HEK293 (cell line): ENCODE data around the gene NFIL3.

Experiments used
- CTCF ChIA-PET: fragments of 350-600 bp; formaldehyde crosslinking; extraction: SDS; loops from one replicate; lab custom pipeline; 2021; ENCODE audit warnings: antibody characterized with exemption; lab: Yijun Ruan, JAX
- POLR2A ChIA-PET: fragments of 300-600 bp; formaldehyde crosslinking; extraction: SDS; loops from one replicate; lab custom pipeline; 2020; ENCODE audit warnings: antibody characterized with exemption, inconsistent platforms; lab: Yijun Ruan, JAX
- H3K27ac ChIP-seq: fragments of 200-500 bp; sonication (Bioruptor generic); 2 replicates; pipeline ENCODE4 v1.5.1; 2014; ENCODE audit warnings: low read depth, low read length, control low read depth, inconsistent platforms; ENCODE audit errors: extremely low read depth
- H3K36me3 ChIP-seq, 2 experiments: fragments of 200-500 bp in 1 of 2; sonication (Bioruptor generic) in 1 of 2; 1 replicate in 1 of 2; 2 replicates in 1 of 2; pipeline ENCODE4 v1.5.1; 2014 to 2017; ENCODE audit warnings: inconsistent platforms in 2 of 2, low read length in 2 of 2; ENCODE audit not compliant: control insufficient read depth in 2 of 2, insufficient read depth in 1 of 2
- H3K4me1 ChIP-seq: fragments of 200-500 bp; sonication (Bioruptor generic); 2 replicates; pipeline ENCODE4 v1.5.1; 2014; ENCODE audit warnings: mild to moderate bottlenecking, low read length, inconsistent platforms; ENCODE audit not compliant: control insufficient read depth, insufficient read depth
- H3K4me3 ChIP-seq: 2 replicates; pipeline ENCODE4 v1.5.1; 2011; ENCODE audit warnings: low read depth, mild to moderate bottlenecking, control low read depth, low read length, moderate library complexity
- H3K9me3 ChIP-seq: fragments of 200-500 bp; sonication (Bioruptor generic); 2 replicates; pipeline ENCODE4 v1.5.1; 2014; ENCODE audit warnings: low read depth, low read length, inconsistent platforms; ENCODE audit not compliant: control insufficient read depth, insufficient read depth
- HOXA7 ChIP-seq: sonication (generic); formaldehyde crosslinking; IDR thresholded peaks from 2 replicates; pipeline ENCODE4 v1.8.1; 2022; ENCODE audit warnings: missing genetic modification reagents, borderline replicate concordance
- KLF1 ChIP-seq: fragments of 450-650 bp; formaldehyde crosslinking; IDR thresholded peaks from 2 replicates; pipeline ENCODE4 v1.5.1; 2016; ENCODE audit warnings: missing biosample characterization, missing genetic modification characterization
- MZF1 ChIP-seq: fragments of 450-650 bp; formaldehyde crosslinking; IDR thresholded peaks from 2 replicates; pipeline ENCODE4 v1.5.1; 2017; ENCODE audit warnings: missing biosample characterization, missing genetic modification characterization, borderline replicate concordance
- REPIN1 ChIP-seq: fragments of 450-650 bp; formaldehyde crosslinking; IDR thresholded peaks from 2 replicates; pipeline ENCODE4 v1.5.1; 2017; ENCODE audit warnings: missing biosample characterization, missing genetic modification characterization, low read depth
- ZEB2 ChIP-seq: fragments of 450-650 bp; formaldehyde crosslinking; IDR thresholded peaks from 2 replicates; pipeline ENCODE4 v1.5.1; 2016; ENCODE audit warnings: missing biosample characterization, missing genetic modification characterization
- ZNF112 ChIP-seq: fragments of 450-650 bp; formaldehyde crosslinking; IDR thresholded peaks from 2 replicates; pipeline ENCODE4 v1.5.0; 2017; ENCODE audit warnings: missing biosample characterization, missing genetic modification characterization
- ZNF211 ChIP-seq: fragments of 450-650 bp; formaldehyde crosslinking; IDR thresholded peaks from 2 replicates; pipeline ENCODE4 v1.5.1; 2016; ENCODE audit warnings: low read depth, missing biosample characterization, missing genetic modification characterization
- ZNF366 ChIP-seq: fragments of 450-650 bp; formaldehyde crosslinking; conservative IDR thresholded peaks from 2 replicates; pipeline ENCODE4 v1.5.1; 2016; ENCODE audit warnings: missing biosample characterization, missing genetic modification characterization
- ZNF473 ChIP-seq: fragments of 450-650 bp; formaldehyde crosslinking; IDR thresholded peaks from 2 replicates; pipeline ENCODE4 v1.5.1; 2017; ENCODE audit warnings: missing biosample characterization, missing genetic modification characterization
- ZNF529 ChIP-seq: fragments of 450-650 bp; formaldehyde crosslinking; IDR thresholded peaks from 2 replicates; pipeline ENCODE4 v1.5.1; 2017; ENCODE audit warnings: missing genetic modification characterization, missing biosample characterization; ENCODE audit not compliant: insufficient replicate concordance
- ZNF555 ChIP-seq: fragments of 450-650 bp; formaldehyde crosslinking; conservative IDR thresholded peaks from 2 replicates; pipeline ENCODE4 v1.5.1; 2017; ENCODE audit warnings: missing biosample characterization, mild to moderate bottlenecking, missing genetic modification characterization, inconsistent platforms
- ZNF596 ChIP-seq: fragments of 450-650 bp; IDR thresholded peaks from 2 replicates; pipeline ENCODE4 v1.5.0; 2018; ENCODE audit warnings: missing biosample characterization, mild to moderate bottlenecking, missing genetic modification characterization, moderate library complexity
- ZNF768 ChIP-seq: fragments of 450-650 bp; formaldehyde crosslinking; IDR thresholded peaks from 2 replicates; pipeline ENCODE4 v1.5.1; 2018; ENCODE audit warnings: missing biosample characterization, mild to moderate bottlenecking, missing genetic modification characterization
- ZNF777 ChIP-seq: fragments of 450-650 bp; formaldehyde crosslinking; IDR thresholded peaks from 2 replicates; pipeline ENCODE4 v1.5.1; 2017; ENCODE audit warnings: missing biosample characterization, missing genetic modification characterization, borderline replicate concordance
- TF ChIP-seq, protein P1 (sequence below): fragments of 450-650 bp; formaldehyde crosslinking; IDR thresholded peaks from 2 replicates; pipeline ENCODE4 v1.5.1; 2017; ENCODE audit warnings: missing biosample characterization, missing genetic modification characterization
- TF ChIP-seq, protein P2 (sequence below): fragments of 450-650 bp; IDR thresholded peaks from 2 replicates; pipeline ENCODE4 v1.5.1; 2018; ENCODE audit warnings: missing biosample characterization, mild to moderate bottlenecking, missing genetic modification characterization

NFIL3 gene

DNA sequence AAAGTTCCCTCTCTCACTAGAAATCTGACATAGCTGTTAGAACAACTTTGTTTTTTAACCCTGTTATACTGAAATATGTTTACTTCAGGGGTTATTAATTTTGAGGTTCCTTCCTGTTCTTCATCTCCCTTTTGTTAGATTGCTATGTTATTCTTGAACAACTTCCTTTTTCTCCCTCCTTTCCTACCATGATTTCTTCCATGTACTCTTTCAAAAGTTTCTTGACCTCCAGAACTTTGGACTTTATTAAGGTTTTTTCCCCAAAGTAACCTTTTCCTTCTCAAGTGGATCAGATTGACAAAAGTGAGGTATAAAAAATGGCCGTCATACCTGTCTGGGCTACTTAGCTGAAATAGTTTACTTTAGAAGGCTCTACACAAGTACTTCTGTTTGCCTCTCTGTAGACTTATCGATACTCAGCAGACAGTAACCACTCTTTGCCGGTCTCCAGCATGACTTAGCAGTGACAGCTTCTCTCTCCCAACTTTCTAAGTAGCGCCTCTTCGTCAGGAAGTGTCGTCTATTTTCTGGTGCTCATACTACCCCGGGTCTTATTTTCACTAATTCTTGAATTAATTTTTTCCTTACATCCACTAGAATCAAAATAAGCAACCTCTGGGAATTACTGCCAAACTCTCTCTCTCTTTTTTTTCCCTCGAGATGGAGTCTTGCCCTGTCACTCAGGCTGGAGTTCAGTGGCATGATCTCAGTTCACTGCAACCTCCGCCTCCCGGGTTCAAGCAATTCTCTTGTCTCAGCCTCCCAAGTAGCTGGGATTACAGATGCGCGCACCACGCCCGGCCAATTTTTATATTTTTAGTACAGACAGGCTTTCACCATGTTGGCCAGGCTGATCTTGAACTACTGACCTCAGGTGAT, 19.7 kb downstream of the NFIL3 start (continued):
- TF ChIP-seq ZNF529 (tag by site-specific recombination) = no peak
- TF ChIP-seq ZNF555 (tag by site-specific recombination) = no peak

DNA sequence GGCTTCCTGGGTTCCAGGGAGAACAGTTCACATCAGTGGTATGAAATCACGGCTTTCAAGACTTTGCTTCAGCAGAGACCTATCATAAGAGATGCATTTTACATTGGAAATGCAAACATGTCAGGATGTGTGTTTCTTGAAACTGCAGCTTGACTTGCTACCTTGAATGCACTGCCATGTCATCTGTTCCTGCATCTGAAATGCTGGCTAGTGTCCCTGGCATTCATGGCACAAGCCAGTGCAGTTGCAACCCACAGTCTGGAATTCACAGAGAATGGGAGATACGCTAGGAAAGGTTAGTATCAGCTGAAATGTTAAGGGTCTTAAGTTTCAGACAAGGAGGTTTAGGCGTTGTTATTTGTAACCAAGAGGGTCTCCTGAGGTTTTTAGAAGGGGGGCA, 24.7 kb downstream of the NFIL3 start:
- POLR2A ChIA-PET = no interaction called here
- no peak for TF ChIP-seq ZNF366 (tag by site-specific recombination)
- TF ChIP-seq, protein P1, sequence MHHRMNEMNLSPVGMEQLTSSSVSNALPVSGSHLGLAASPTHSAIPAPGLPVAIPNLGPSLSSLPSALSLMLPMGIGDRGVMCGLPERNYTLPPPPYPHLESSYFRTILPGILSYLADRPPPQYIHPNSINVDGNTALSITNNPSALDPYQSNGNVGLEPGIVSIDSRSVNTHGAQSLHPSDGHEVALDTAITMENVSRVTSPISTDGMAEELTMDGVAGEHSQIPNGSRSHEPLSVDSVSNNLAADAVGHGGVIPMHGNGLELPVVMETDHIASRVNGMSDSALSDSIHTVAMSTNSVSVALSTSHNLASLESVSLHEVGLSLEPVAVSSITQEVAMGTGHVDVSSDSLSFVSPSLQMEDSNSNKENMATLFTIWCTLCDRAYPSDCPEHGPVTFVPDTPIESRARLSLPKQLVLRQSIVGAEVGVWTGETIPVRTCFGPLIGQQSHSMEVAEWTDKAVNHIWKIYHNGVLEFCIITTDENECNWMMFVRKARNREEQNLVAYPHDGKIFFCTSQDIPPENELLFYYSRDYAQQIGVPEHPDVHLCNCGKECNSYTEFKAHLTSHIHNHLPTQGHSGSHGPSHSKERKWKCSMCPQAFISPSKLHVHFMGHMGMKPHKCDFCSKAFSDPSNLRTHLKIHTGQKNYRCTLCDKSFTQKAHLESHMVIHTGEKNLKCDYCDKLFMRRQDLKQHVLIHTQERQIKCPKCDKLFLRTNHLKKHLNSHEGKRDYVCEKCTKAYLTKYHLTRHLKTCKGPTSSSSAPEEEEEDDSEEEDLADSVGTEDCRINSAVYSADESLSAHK (tag by site-specific recombination) = no peak
- no peak for TF ChIP-seq ZNF596
- TF ChIP-seq, protein P2, sequence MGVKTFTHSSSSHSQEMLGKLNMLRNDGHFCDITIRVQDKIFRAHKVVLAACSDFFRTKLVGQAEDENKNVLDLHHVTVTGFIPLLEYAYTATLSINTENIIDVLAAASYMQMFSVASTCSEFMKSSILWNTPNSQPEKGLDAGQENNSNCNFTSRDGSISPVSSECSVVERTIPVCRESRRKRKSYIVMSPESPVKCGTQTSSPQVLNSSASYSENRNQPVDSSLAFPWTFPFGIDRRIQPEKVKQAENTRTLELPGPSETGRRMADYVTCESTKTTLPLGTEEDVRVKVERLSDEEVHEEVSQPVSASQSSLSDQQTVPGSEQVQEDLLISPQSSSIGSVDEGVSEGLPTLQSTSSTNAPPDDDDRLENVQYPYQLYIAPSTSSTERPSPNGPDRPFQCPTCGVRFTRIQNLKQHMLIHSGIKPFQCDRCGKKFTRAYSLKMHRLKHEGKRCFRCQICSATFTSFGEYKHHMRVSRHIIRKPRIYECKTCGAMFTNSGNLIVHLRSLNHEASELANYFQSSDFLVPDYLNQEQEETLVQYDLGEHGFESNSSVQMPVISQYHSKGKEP (tag by site-specific recombination) = no peak
- no peak for TF ChIP-seq HOXA7 (CRISPR knock-in tag)
- no peak for TF ChIP-seq KLF1 (tag by site-specific recombination)
- no peak for TF ChIP-seq ZNF211 (tag by site-specific recombination)
- TF ChIP-seq ZNF777 = no peak
- TF ChIP-seq ZNF473 (tag by site-specific recombination) = no peak
- no peak for TF ChIP-seq REPIN1 (tag by site-specific recombination)
- no peak for TF ChIP-seq ZEB2 (tag by site-specific recombination)
- TF ChIP-seq MZF1 = no peak
- no peak for TF ChIP-seq ZNF112 (tag by site-specific recombination)
- no peaks in the 10 kb centered on the region for H3K36me3 ChIP-seq
- no peak overlapping the region for H3K4me3 ChIP-seq
- H3K27ac ChIP-seq = no peak overlapping the region
- no peaks in the 10 kb centered on the region for H3K4me1 ChIP-seq
- H3K9me3 ChIP-seq = no peaks in the 10 kb centered on the region
- CTCF ChIA-PET = interaction anchor here (0.6 to 1.1 kb wide), 3 partner anchors 26 to 483 kb away, joined by 3 to 5 read pairs (median 3); no protein-coding TSS in a partner anchor

DNA sequence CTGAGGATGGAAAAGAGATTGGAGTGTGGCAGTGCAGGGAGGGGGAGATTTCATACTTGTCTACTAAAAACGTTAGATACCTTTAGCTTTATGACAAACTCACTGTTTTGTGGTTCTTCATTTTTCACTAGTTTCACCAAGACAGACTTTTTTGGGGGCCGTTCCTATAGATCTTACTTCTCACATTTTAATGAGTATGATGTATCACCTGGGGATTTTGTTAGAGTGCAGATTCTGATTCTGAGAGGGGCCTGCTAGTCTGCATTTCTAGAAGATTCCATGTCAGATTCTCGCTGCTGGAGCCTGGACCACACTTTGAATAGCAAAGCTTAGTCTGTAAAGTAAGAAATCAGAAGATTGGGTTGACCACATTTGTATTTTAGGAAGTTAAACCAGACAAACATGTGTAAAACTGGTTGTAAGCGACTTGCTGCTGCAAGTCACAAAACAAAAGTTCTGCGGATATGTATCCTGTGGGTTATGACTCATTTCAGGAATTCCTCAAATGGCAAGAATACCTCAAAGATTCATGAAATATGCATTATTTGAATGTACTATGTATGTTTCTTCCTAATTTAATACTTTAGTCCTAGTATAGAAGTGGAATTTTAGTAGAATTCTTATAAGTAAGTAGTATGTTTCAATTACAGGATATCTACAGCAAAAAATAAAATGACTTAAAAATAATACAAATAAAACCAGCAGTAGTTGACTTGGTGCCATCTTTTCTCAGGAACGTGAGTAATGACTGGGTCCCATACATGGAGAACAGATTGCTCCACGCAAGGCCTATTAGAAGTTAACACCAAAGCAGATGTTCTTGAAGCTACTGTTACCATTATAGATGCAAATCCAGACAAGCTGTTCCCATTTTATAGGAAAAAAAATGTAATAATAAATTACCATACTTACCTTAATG, 27.8 kb downstream of the NFIL3 start:
- no peak overlapping the region for H3K27ac ChIP-seq
- POLR2A ChIA-PET = interaction anchor here (0.5 kb wide), 1 partner anchor 23 kb away, joined by 3 read pairs; no protein-coding TSS in a partner anchor

More for the DNA sequence above, 27.8 kb downstream of the NFIL3 start:
- Histone ChIP-seq H3K4me3 (no peak overlapping the region), H3K36me3 (no peaks in the 10 kb centered on the region), H3K4me1 (no peaks in the 10 kb centered on the region), H3K9me3 (no peaks in the 10 kb centered on the region)
- CTCF ChIA-PET = no interaction called here
- no peak for TF ChIP-seq ZNF768 (tag by site-specific recombination)
